ENCODE data around the gene FKBP10. TPM values are rescaled to one million over a fixed set of nuclear protein-coding genes. Genes with fewer than 3 reads are reported as not detected.

FKBP10 gene
- total RNA-seq, 2 experiments from 2014 or later = not detected

GRCh38 chr17:41792845-41793783 lies 19.7 kb upstream of the FKBP10 start:
- Histone ChIP-seq H3K4me3 (ENCODE audit: low read length) (no peak overlapping the region), H3K27ac (ENCODE audit: low read depth in 1 of 2, low read length in 2 of 2) (no peak overlapping the region), H3K9me3 (ENCODE audit: control insufficient read depth in 1 of 2, insufficient read depth in 1 of 2, low read length in 2 of 2) (no peaks in the 10 kb centered on the region), H3K36me3 (ENCODE audit: insufficient read depth, low read length) (no peaks in the 10 kb centered on the region), H3K4me1 (ENCODE audit: insufficient read depth, low read length) (no peaks in the 10 kb centered on the region), H3K27me3 (ENCODE audit: control insufficient read depth in 1 of 2, insufficient read depth in 2 of 2, low read length in 2 of 2) (no peaks in the 10 kb centered on the region)
- Mint-ChIP-seq H3K36me3 (ENCODE audit: low read depth) (no peaks in the 10 kb centered on the region), H3K4me3 (no peak overlapping the region), H3K27me3 (no peaks in the 10 kb centered on the region), H3K4me1 (ENCODE audit: low read depth) (peaks cover 20% of the 10 kb centered on the region), H3K27ac (no peak overlapping the region), H3K9me3 (no peaks in the 10 kb centered on the region)
- no peak for TF ChIP-seq CTCF (IDR thresholded peaks at IDR 0.05)
- ChIA-PET CTCF (no interaction called here), POLR2A (no interaction called here)
- intact Hi-C loops (cut with DNase I, micrococcal nuclease) = no loop called here
- ATAC-seq (ENCODE audit: poor library complexity) (no peak), DNase-seq (peak in 1 of 14 experiments; percentile 27)

DNA sequence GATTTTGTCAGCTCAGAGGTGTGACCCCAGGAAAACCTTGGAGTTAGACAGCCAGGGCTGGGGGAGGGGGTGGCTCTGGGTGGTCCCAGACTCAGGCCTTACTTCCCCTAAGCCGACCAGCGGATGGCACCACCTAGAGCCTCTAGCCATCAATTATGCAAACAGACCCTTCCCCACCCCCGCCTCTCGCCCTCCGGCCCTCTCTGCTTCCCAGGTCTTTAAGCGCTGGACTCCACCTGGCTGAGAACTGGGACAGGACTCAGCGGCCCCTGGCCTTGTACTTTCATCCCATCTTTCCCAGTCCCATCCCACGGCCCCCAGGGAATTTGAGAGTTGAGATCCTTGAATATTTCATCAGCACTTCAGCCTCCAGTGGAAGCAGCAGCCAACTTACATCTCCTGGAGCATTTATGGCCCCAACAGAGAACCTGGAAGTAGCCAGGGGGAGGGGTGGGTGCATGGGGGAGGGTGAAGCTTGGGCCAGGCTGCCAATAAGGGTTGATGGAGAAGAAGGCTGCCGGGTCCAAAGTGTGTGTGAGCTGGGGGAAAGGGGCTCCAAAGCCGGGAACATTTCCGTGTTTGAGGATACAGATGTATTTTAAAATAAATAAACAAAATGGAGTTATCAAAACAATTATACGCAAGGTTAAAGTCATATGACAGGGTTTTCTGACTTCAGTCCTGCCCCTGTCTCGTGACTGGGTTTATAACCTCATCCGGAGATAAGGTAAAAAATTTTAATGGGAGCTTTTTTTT lies 18.8 kb upstream of the FKBP10 start:
- DNase-seq (no peak), ATAC-seq (ENCODE audit: poor library complexity) (no peak)
- no peaks in the 10 kb centered on the region for H3K36me3 ChIP-seq (ENCODE audit: insufficient read depth, low read length)
- no peak for TF ChIP-seq CTCF (IDR thresholded peaks at IDR 0.05)
- no peaks in the 10 kb centered on the region for H3K27me3 Mint-ChIP-seq
- H3K4me1 Mint-ChIP-seq (ENCODE audit: low read depth) = peaks cover 12% of the 10 kb centered on the region
- CTCF ChIA-PET = no interaction called here
- H3K27me3 ChIP-seq (ENCODE audit: control insufficient read depth in 1 of 2, insufficient read depth in 2 of 2, low read length in 2 of 2) = no peaks in the 10 kb centered on the region
- POLR2A ChIA-PET = interaction anchor here (0.5 to 1.3 kb wide), 2 partner anchors 17 to 51 kb away, joined by 3 read pairs; partner anchors contain the start of gene P3H4
- intact Hi-C loops (cut with DNase I, micrococcal nuclease) = no loop called here
- no peak overlapping the region for H3K4me3 ChIP-seq (ENCODE audit: low read length)
- H3K9me3 Mint-ChIP-seq = no peaks in the 10 kb centered on the region
- no peaks in the 10 kb centered on the region for H3K4me1 ChIP-seq (ENCODE audit: insufficient read depth, low read length)
- no peak overlapping the region for H3K27ac Mint-ChIP-seq
- no peak overlapping the region for H3K4me3 Mint-ChIP-seq
- H3K36me3 Mint-ChIP-seq (ENCODE audit: low read depth) = no peaks in the 10 kb centered on the region
- no peak overlapping the region for H3K27ac ChIP-seq (ENCODE audit: low read depth in 1 of 2, low read length in 2 of 2)
- H3K9me3 ChIP-seq (ENCODE audit: control insufficient read depth in 1 of 2, insufficient read depth in 1 of 2, low read length in 2 of 2) = no peaks in the 10 kb centered on the region

DNA sequence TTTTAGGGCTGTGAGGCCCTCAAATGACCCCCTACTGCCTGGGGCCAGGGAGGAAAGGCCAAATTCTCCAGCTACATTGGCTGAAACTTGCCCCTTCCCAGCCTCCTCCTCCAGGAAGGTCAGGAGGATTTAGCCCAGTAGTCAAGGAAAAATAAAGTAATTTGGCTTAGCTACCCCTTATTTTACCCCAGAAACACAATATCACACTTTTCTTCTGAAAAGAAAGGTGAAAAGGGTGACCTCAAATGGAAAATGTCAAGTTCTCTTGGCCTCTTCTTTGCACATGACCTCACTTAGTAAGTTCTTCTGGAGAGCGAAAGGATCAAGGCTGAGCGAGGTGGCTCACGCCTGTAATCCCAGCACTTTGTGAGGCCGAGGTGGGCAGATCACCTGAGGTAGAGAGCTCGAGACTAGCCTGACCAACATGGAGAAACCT lies 18.2 kb upstream of the FKBP10 start:
- CTCF ChIA-PET = no interaction called here
- H3K4me1 Mint-ChIP-seq (ENCODE audit: low read depth) = peaks cover 9% of the 10 kb centered on the region
- no peaks in the 10 kb centered on the region for H3K27me3 Mint-ChIP-seq
- DNase-seq = no peak
- H3K4me1 ChIP-seq (ENCODE audit: insufficient read depth, low read length) = no peaks in the 10 kb centered on the region
- H3K27ac ChIP-seq (ENCODE audit: low read depth in 1 of 2, low read length in 2 of 2) = no peak overlapping the region
- no peaks in the 10 kb centered on the region for H3K36me3 Mint-ChIP-seq (ENCODE audit: low read depth)
- no peaks in the 10 kb centered on the region for H3K27me3 ChIP-seq (ENCODE audit: control insufficient read depth in 1 of 2, insufficient read depth in 2 of 2, low read length in 2 of 2)
- POLR2A ChIA-PET = interaction anchor here (0.5 to 1.3 kb wide), 2 partner anchors 17 to 51 kb away, joined by 3 read pairs; partner anchors contain the start of gene P3H4
- intact Hi-C loops (cut with DNase I, micrococcal nuclease) = no loop called here
- no peak overlapping the region for H3K4me3 ChIP-seq (ENCODE audit: low read length)
- H3K4me3 Mint-ChIP-seq = no peak overlapping the region
- H3K27ac Mint-ChIP-seq = no peak overlapping the region
- no peaks in the 10 kb centered on the region for H3K36me3 ChIP-seq (ENCODE audit: insufficient read depth, low read length)
- TF ChIP-seq CTCF (IDR thresholded peaks at IDR 0.05) = no peak
- H3K9me3 ChIP-seq (ENCODE audit: control insufficient read depth in 1 of 2, insufficient read depth in 1 of 2, low read length in 2 of 2) = no peaks in the 10 kb centered on the region
- no peaks in the 10 kb centered on the region for H3K9me3 Mint-ChIP-seq
- ATAC-seq (ENCODE audit: poor library complexity) = no peak
